ENCODE measurements around the gene GPC5. TPM values are rescaled to one million over a fixed set of nuclear protein-coding genes. Genes with fewer than 3 reads are reported as not detected.
"Not testable (repeated sequence)": the region's sequence is repeated elsewhere in the genome, so short reads cannot be mapped to it uniquely, and the experiment has no call there.

GPC5 gene
- total RNA-seq, 1 experiment from 2014 or later, result 0.26 TPM

GRCh38 chr13:91798338-91798737 lies 399.9 kb downstream of the GPC5 start:
- H3K36me3 ChIP-seq (ENCODE audit: control insufficient read depth, insufficient read depth, low read length); POLR2A ChIA-PET; DNase-seq (ENCODE audit: low read depth, low spot score); intact Hi-C loops (cut with micrococcal nuclease; ENCODE audit: unreplicated experiment); in situ Hi-C loops (cut with HindIII; ENCODE audit: low pct_unique_long_range_greater_than_20kb, low sequenced_read_pairs); CTCF ChIA-PET; H3K4me3 ChIP-seq (ENCODE audit: low read depth in 2 of 2, low read length in 2 of 2); H3K27me3 ChIP-seq (ENCODE audit: control insufficient read depth, insufficient read depth, low read length); ATAC-seq; H3K4me1 ChIP-seq (ENCODE audit: control insufficient read depth, insufficient read depth, low read length); BruUV-seq (replicated peaks); H3K9me3 ChIP-seq (ENCODE audit: control insufficient read depth, insufficient read depth, low read depth, low read length); H3K27ac ChIP-seq (ENCODE audit: low read length): not testable (repeated sequence)

DNA sequence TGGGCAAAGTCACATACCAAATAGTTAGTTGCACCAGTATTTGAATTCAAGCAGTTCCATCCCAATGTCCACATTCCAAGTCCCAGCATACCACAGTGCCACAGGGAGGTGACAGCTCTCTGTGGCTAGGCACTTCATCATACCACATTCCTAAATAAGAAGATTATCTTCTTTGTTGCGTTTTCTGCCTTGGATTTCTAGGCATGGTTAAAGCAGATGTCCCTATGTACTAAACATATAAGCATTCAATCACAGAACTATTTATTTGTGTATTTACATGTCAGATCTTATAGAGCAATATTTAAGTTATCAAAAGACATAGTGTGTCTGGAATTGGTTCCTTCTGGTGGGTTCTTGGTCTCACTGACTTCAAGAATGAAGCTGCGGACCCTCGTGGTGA lies 403.4 kb downstream of the GPC5 start:
- H3K9me3 ChIP-seq (ENCODE audit: control insufficient read depth, insufficient read depth, low read depth, low read length); H3K4me3 ChIP-seq (ENCODE audit: low read depth in 2 of 2, low read length in 2 of 2); DNase-seq (ENCODE audit: low read depth, low spot score); H3K36me3 ChIP-seq (ENCODE audit: control insufficient read depth, insufficient read depth, low read length); BruUV-seq (replicated peaks); H3K27ac ChIP-seq (ENCODE audit: low read length); in situ Hi-C loops (cut with HindIII; ENCODE audit: low pct_unique_long_range_greater_than_20kb, low sequenced_read_pairs); CTCF ChIA-PET; intact Hi-C loops (cut with micrococcal nuclease; ENCODE audit: unreplicated experiment); H3K4me1 ChIP-seq (ENCODE audit: control insufficient read depth, insufficient read depth, low read length); H3K27me3 ChIP-seq (ENCODE audit: control insufficient read depth, insufficient read depth, low read length); ATAC-seq; POLR2A ChIA-PET: not testable (repeated sequence)

- Histone ChIP-seq H3K36me3 (ENCODE audit: control insufficient read depth, insufficient read depth, low read length) (no peaks in the 10 kb centered on the region), H3K4me3 (ENCODE audit: low read depth in 2 of 2, low read length in 2 of 2) (no peak overlapping the region), H3K4me1 (ENCODE audit: control insufficient read depth, insufficient read depth, low read length) (no peaks in the 10 kb centered on the region), H3K27me3 (ENCODE audit: control insufficient read depth, insufficient read depth, low read length) (no peaks in the 10 kb centered on the region), H3K27ac (ENCODE audit: low read length) (no peak overlapping the region), H3K9me3 (ENCODE audit: control insufficient read depth, insufficient read depth, low read depth, low read length) (no peaks in the 10 kb centered on the region)
- CTCF ChIA-PET, result no interaction called here
- no peak for ATAC-seq
- DNase-seq (ENCODE audit: low read depth, low spot score), result no peak
- in situ Hi-C loops (cut with HindIII; ENCODE audit: low pct_unique_long_range_greater_than_20kb, low sequenced_read_pairs) (no loop called here), intact Hi-C loops (cut with micrococcal nuclease; ENCODE audit: unreplicated experiment) (no loop called here)
- no TSS peak for BruUV-seq (replicated peaks)
- TF ChIP-seq SIN3A (IDR thresholded peaks at IDR 0.05; ENCODE audit: borderline replicate concordance, insufficient read depth, low read depth, low read length) (no peak), TCF7L2 (IDR thresholded peaks at IDR 0.05; ENCODE audit: low read depth, low read length) (no peak)
- TF ChIP-seq, protein P1, sequence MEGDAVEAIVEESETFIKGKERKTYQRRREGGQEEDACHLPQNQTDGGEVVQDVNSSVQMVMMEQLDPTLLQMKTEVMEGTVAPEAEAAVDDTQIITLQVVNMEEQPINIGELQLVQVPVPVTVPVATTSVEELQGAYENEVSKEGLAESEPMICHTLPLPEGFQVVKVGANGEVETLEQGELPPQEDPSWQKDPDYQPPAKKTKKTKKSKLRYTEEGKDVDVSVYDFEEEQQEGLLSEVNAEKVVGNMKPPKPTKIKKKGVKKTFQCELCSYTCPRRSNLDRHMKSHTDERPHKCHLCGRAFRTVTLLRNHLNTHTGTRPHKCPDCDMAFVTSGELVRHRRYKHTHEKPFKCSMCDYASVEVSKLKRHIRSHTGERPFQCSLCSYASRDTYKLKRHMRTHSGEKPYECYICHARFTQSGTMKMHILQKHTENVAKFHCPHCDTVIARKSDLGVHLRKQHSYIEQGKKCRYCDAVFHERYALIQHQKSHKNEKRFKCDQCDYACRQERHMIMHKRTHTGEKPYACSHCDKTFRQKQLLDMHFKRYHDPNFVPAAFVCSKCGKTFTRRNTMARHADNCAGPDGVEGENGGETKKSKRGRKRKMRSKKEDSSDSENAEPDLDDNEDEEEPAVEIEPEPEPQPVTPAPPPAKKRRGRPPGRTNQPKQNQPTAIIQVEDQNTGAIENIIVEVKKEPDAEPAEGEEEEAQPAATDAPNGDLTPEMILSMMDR (IDR thresholded peaks at IDR 0.05), result no peak
- TF ChIP-seq, protein P2, sequence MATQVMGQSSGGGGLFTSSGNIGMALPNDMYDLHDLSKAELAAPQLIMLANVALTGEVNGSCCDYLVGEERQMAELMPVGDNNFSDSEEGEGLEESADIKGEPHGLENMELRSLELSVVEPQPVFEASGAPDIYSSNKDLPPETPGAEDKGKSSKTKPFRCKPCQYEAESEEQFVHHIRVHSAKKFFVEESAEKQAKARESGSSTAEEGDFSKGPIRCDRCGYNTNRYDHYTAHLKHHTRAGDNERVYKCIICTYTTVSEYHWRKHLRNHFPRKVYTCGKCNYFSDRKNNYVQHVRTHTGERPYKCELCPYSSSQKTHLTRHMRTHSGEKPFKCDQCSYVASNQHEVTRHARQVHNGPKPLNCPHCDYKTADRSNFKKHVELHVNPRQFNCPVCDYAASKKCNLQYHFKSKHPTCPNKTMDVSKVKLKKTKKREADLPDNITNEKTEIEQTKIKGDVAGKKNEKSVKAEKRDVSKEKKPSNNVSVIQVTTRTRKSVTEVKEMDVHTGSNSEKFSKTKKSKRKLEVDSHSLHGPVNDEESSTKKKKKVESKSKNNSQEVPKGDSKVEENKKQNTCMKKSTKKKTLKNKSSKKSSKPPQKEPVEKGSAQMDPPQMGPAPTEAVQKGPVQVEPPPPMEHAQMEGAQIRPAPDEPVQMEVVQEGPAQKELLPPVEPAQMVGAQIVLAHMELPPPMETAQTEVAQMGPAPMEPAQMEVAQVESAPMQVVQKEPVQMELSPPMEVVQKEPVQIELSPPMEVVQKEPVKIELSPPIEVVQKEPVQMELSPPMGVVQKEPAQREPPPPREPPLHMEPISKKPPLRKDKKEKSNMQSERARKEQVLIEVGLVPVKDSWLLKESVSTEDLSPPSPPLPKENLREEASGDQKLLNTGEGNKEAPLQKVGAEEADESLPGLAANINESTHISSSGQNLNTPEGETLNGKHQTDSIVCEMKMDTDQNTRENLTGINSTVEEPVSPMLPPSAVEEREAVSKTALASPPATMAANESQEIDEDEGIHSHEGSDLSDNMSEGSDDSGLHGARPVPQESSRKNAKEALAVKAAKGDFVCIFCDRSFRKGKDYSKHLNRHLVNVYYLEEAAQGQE (IDR thresholded peaks at IDR 0.05; ENCODE audit: insufficient read depth in 1 of 2, low read depth in 2 of 2, low read length in 1 of 2), result no peak
- POLR2A ChIA-PET, result no interaction called here
Measured at GRCh38 chr13:91802957-91803356, 404.5 kb downstream of the GPC5 start.
